HCT116 (cell line): ENCODE measurements around the gene PDE1C. TPM values are rescaled to one million over a fixed set of nuclear protein-coding genes. Genes with fewer than 3 reads are reported as not detected.

ENCODE experiments used
- ATAC-seq: fragments of 200-7000 bp; cut with Tn5 transposase; 2 replicates; pipeline ENCODE4 v1.9.1; 2020; ENCODE audit warnings: mild to moderate bottlenecking, moderate library complexity
- BruUV-seq: library from RNA; stranded (reverse); fragments of 400-500 nt; replicated peaks from 2 replicates; lab custom pipeline; 2021; lab: Mats Ljungman, UMichigan
- CTCF ChIA-PET: fragments of 300-600 bp; sonication (Branson Sonifier 250); formaldehyde crosslinking; loops from one replicate; lab custom pipeline; 2021; ENCODE audit warnings: antibody characterized with exemption; lab: Charles Lee
- POLR2A ChIA-PET: fragments of 300-600, 350-600 bp; sonication (Branson Sonifier 250); formaldehyde crosslinking; loops from one replicate; lab custom pipeline; 2021; ENCODE audit warnings: antibody characterized with exemption; lab: Charles Lee
- RAD21 ChIA-PET, 2 experiments: fragments of 300-600 bp; sonication (Branson Sonifier 250); formaldehyde crosslinking; loops; one replicate each; lab custom pipeline; 2023; ENCODE audit warnings: low total read pairs in 2 of 2; ENCODE audit not compliant: uncharacterized antibody in 2 of 2, unreplicated experiment in 2 of 2, low non-redundant PET in 1 of 2; lab: Charles Lee
- DNase-seq: peaks from one replicate; pipeline ENCODE4 v3.0.0-alpha.2; 2010; ENCODE audit warnings: low read depth, low spot score
- H2AFZ ChIP-seq: fragments of 200-600 bp; shearing (Covaris generic), sonication (generic); 2 replicates; pipeline ENCODE4 v1.6.1; 2017; ENCODE audit warnings: low read depth, mixed run types, mixed read lengths, antibody characterized with exemption, low read length; ENCODE audit not compliant: poor library complexity, severe bottlenecking
- H3K27ac ChIP-seq: 2 replicates; pipeline ENCODE4 v1.5.1; 2012; ENCODE audit warnings: low read depth, low read length
- H3K27me3 ChIP-seq: fragments of 200-600 bp; sonication (generic); 2 replicates; pipeline ENCODE4 v1.6.1; 2016; ENCODE audit warnings: mixed run types, low read length, mixed read lengths; ENCODE audit not compliant: insufficient read depth
- H3K36me3 ChIP-seq, 2 experiments: fragments of 200-500 bp in 1 of 2; fragments of 200-600 bp in 1 of 2; sonication (Bioruptor generic) in 1 of 2; sonication (generic) in 1 of 2; 2 replicates each; pipeline versions ENCODE4 v1.5.1 to v1.6.1; 2014 to 2016; ENCODE audit warnings: low read length in 2 of 2, inconsistent platforms in 1 of 2, mixed read lengths in 1 of 2, mixed run types in 1 of 2; ENCODE audit not compliant: insufficient read depth in 2 of 2, control insufficient read depth in 1 of 2
- H3K4me1 ChIP-seq, 2 experiments: fragments of 200-600 bp in 1 of 2; sonication (generic) in 1 of 2; 2 replicates each; pipeline versions ENCODE4 v1.5.1 to v1.6.1; 2012 to 2017; ENCODE audit warnings: low read length in 2 of 2, inconsistent platforms in 1 of 2, mild to moderate bottlenecking in 1 of 2, mixed read lengths in 1 of 2, mixed run types in 1 of 2, moderate library complexity in 1 of 2; ENCODE audit not compliant: insufficient read depth in 2 of 2, control insufficient read depth in 1 of 2
- H3K4me2 ChIP-seq: fragments of 200-600 bp; sonication (generic); 2 replicates; pipeline ENCODE4 v1.6.1; 2017; ENCODE audit warnings: mixed run types, low read length, mixed read lengths
- H3K4me3 ChIP-seq, 2 experiments: fragments of 200-600 bp in 1 of 2; sonication (generic) in 1 of 2; replicated peaks in 1 of 2; 2 replicates each; pipeline ENCODE4 v1.5.1; 2011 to 2016; ENCODE audit warnings: low read length in 2 of 2, control low read depth in 1 of 2, low read depth in 1 of 2, mild to moderate bottlenecking in 1 of 2, mixed read lengths in 1 of 2, mixed run types in 1 of 2
- H3K79me2 ChIP-seq: fragments of 200-600 bp; sonication (generic); 2 replicates; pipeline ENCODE4 v1.6.1; 2017; ENCODE audit warnings: mild to moderate bottlenecking, mixed run types, low read length, moderate library complexity, mixed read lengths; ENCODE audit not compliant: insufficient read depth
- H3K9ac ChIP-seq: fragments of 200-600 bp; sonication (generic); 2 replicates; pipeline ENCODE4 v1.6.1; 2016; ENCODE audit warnings: low read length, mixed read lengths
- H3K9me2 ChIP-seq: fragments of 200-600 bp; sonication (generic), shearing (Covaris generic); 2 replicates; pipeline ENCODE4 v1.6.1; 2017; ENCODE audit warnings: mixed run types, mild to moderate bottlenecking, moderate library complexity; ENCODE audit not compliant: insufficient read depth
- H3K9me3 ChIP-seq, 2 experiments: fragments of 200-500 bp in 1 of 2; fragments of 200-600 bp in 1 of 2; sonication (Bioruptor generic) in 1 of 2; sonication (generic) in 1 of 2; 2 replicates each; pipeline ENCODE4 v1.6.1; 2014 to 2017; ENCODE audit warnings: low read length in 2 of 2, mixed read lengths in 2 of 2, inconsistent platforms in 1 of 2, low read depth in 1 of 2, mild to moderate bottlenecking in 1 of 2, mixed run types in 1 of 2, moderate library complexity in 1 of 2; ENCODE audit not compliant: control insufficient read depth in 1 of 2, insufficient read depth in 1 of 2
- H4K20me1 ChIP-seq: fragments of 200-600 bp; sonication (generic), shearing (Covaris generic); 2 replicates; pipeline ENCODE4 v1.6.1; 2017; ENCODE audit warnings: mixed run types, mild to moderate bottlenecking, moderate library complexity; ENCODE audit not compliant: insufficient read depth
- EGR1 ChIP-seq: IDR thresholded peaks from 2 replicates; pipeline ENCODE4 v1.6.1; 2012; ENCODE audit warnings: low read depth
- EZH2 ChIP-seq: fragments of 200-600 bp; sonication (generic); IDR thresholded peaks from 2 replicates; pipeline ENCODE4 v1.6.1; 2017; ENCODE audit warnings: antibody characterized with exemption, mixed run types
- POLR2AphosphoS5 ChIP-seq: IDR thresholded peaks from 2 replicates; pipeline ENCODE4 v1.6.1; 2011; ENCODE audit warnings: mild to moderate bottlenecking, low read depth, low read length, moderate library complexity
- TCF7L2 ChIP-seq: IDR thresholded peaks from 2 replicates; pipeline ENCODE4 v1.7.0; 2011; ENCODE audit warnings: borderline replicate concordance, inconsistent platforms; ENCODE audit not compliant: insufficient read depth, insufficient read length; ENCODE audit errors: extremely low read depth
- intact Hi-C: fragments of 100-400 bp; cut with micrococcal nuclease; formaldehyde crosslinking; loops from 2 replicates; pipeline ENCODE4 v1.10.0; 2022
- total RNA-seq: library from RNA; stranded (reverse); gene quantifications from one replicate; pipeline ENCODE4 v1.2.1, GENCODE V29; 2021; ENCODE audit not compliant: unreplicated experiment
- TF ChIP-seq, protein P1 (sequence below): IDR thresholded peaks from 2 replicates; pipeline ENCODE4 v1.6.1; 2012; ENCODE audit warnings: low read depth
- TF ChIP-seq, protein P2 (sequence below), 3 experiments: fragments of 200-600 bp in 1 of 3; sonication (generic) in 1 of 3; IDR thresholded peaks in 2 of 3; conservative IDR thresholded peaks in 1 of 3; 2 replicates each; pipeline ENCODE4 v1.5.1; 2012 to 2017; ENCODE audit warnings: low read depth in 2 of 3, low read length in 2 of 3, antibody characterized with exemption in 1 of 3, borderline replicate concordance in 1 of 3, control low read depth in 1 of 3, mild to moderate bottlenecking in 1 of 3, mixed read lengths in 1 of 3, mixed run types in 1 of 3, moderate library complexity in 1 of 3; ENCODE audit not compliant: insufficient read depth in 1 of 3

Gene PDE1C
- total RNA-seq, 1 experiment from 2014 or later: 0.17 TPM

GRCh38 chr7:31744294-31744874 lies 325.8 kb downstream of the PDE1C start (continued):
- TF ChIP-seq, protein P1, sequence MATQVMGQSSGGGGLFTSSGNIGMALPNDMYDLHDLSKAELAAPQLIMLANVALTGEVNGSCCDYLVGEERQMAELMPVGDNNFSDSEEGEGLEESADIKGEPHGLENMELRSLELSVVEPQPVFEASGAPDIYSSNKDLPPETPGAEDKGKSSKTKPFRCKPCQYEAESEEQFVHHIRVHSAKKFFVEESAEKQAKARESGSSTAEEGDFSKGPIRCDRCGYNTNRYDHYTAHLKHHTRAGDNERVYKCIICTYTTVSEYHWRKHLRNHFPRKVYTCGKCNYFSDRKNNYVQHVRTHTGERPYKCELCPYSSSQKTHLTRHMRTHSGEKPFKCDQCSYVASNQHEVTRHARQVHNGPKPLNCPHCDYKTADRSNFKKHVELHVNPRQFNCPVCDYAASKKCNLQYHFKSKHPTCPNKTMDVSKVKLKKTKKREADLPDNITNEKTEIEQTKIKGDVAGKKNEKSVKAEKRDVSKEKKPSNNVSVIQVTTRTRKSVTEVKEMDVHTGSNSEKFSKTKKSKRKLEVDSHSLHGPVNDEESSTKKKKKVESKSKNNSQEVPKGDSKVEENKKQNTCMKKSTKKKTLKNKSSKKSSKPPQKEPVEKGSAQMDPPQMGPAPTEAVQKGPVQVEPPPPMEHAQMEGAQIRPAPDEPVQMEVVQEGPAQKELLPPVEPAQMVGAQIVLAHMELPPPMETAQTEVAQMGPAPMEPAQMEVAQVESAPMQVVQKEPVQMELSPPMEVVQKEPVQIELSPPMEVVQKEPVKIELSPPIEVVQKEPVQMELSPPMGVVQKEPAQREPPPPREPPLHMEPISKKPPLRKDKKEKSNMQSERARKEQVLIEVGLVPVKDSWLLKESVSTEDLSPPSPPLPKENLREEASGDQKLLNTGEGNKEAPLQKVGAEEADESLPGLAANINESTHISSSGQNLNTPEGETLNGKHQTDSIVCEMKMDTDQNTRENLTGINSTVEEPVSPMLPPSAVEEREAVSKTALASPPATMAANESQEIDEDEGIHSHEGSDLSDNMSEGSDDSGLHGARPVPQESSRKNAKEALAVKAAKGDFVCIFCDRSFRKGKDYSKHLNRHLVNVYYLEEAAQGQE: no peak
- TF ChIP-seq POLR2AphosphoS5 (no peak), EZH2 (no peak)

DNA sequence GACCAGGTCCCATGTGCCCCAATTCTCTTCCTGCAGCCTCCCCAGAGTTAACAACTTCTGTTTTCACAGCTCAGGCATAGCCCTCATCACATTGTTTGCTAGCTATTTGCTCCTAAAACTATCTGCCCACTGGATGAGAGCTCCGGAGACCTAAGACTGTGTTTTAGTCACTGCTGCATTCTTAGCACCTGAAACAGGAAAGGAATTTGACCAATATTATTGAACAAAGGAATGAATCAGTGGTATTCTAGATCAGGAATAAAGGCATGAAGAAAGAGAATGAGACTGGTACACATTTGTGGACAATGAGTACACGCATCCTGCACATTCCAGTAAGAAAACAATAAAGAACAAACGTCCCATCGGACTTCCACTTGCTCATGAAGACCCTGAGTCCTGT lies 328.4 kb downstream of the PDE1C start:
- H3K4me3 ChIP-seq: no peak overlapping the region
- no peak overlapping the region for H3K27ac ChIP-seq
- H3K9ac ChIP-seq: no peak overlapping the region
- TF ChIP-seq, protein P2, sequence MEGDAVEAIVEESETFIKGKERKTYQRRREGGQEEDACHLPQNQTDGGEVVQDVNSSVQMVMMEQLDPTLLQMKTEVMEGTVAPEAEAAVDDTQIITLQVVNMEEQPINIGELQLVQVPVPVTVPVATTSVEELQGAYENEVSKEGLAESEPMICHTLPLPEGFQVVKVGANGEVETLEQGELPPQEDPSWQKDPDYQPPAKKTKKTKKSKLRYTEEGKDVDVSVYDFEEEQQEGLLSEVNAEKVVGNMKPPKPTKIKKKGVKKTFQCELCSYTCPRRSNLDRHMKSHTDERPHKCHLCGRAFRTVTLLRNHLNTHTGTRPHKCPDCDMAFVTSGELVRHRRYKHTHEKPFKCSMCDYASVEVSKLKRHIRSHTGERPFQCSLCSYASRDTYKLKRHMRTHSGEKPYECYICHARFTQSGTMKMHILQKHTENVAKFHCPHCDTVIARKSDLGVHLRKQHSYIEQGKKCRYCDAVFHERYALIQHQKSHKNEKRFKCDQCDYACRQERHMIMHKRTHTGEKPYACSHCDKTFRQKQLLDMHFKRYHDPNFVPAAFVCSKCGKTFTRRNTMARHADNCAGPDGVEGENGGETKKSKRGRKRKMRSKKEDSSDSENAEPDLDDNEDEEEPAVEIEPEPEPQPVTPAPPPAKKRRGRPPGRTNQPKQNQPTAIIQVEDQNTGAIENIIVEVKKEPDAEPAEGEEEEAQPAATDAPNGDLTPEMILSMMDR (IDR thresholded peaks at IDR 0.05 in 2 of 3, conservative IDR thresholded peaks at IDR 0.05 in 1 of 3; ENCODE audit: borderline replicate concordance in 1 of 3, insufficient read depth in 1 of 3, low read depth in 2 of 3, low read length in 2 of 3): no peak
- TF ChIP-seq POLR2AphosphoS5 (no peak), TCF7L2 (no peak), EZH2 (no peak), EGR1 (no peak)
- peaks cover 34% of the 10 kb centered on the region for H3K27me3 ChIP-seq
- RAD21 ChIA-PET: no interaction called here
- no peaks in the 10 kb centered on the region for H3K36me3 ChIP-seq
- H3K9me3 ChIP-seq: no peaks in the 10 kb centered on the region
- intact Hi-C loops: loop anchor here (5.0 kb wide), 1 partner anchor 320 kb away; no protein-coding TSS in a partner anchor
- no peaks in the 10 kb centered on the region for H3K79me2 ChIP-seq
- no peaks in the 10 kb centered on the region for H3K4me1 ChIP-seq
- ATAC-seq (no peak), DNase-seq (no peak)
- no peak overlapping the region for H3K4me2 ChIP-seq
- no TSS peak for BruUV-seq
- H2AFZ ChIP-seq: no peak overlapping the region
- POLR2A ChIA-PET: no interaction called here
- CTCF ChIA-PET: interaction anchor here (1.2 to 2.4 kb wide), 2 partner anchors 463 to 469 kb away, joined by 3 to 5 read pairs; no protein-coding TSS in a partner anchor
- H3K9me2 ChIP-seq: no peaks in the 10 kb centered on the region
- no peaks in the 10 kb centered on the region for H4K20me1 ChIP-seq
